Smooth muscle cell (in vitro differentiated cells): ENCODE measurements around the gene KIRREL3. TPM values are rescaled to one million over a fixed set of nuclear protein-coding genes. Genes with fewer than 3 reads are reported as not detected.

Experiments
- DNase-seq: peaks from one replicate; lab custom pipeline; 2025; ENCODE audit not compliant: unreplicated experiment; lab: John Stamatoyannopoulos, UW
- H2AFZ ChIP-seq: fragments of 200-600 bp; sonication (generic); 2 replicates; pipeline ENCODE4 v1.6.0; 2016; ENCODE audit warnings: antibody characterized with exemption, low read depth, mild to moderate bottlenecking
- H3F3A ChIP-seq: fragments of 200-600 bp; sonication (generic); 2 replicates; pipeline ENCODE4 v1.6.0; 2017; ENCODE audit warnings: antibody characterized with exemption, low read depth
- H3K27ac ChIP-seq: fragments of 200-600 bp; sonication (generic); 2 replicates; pipeline ENCODE4 v1.5.1; 2016; ENCODE audit warnings: low read depth, mild to moderate bottlenecking
- H3K27me3 ChIP-seq: fragments of 200-600 bp; sonication (generic); 2 replicates; pipeline ENCODE4 v1.6.1; 2016; ENCODE audit warnings: low read depth, mild to moderate bottlenecking
- H3K36me3 ChIP-seq: fragments of 200-600 bp; sonication (generic); 2 replicates; pipeline ENCODE4 v1.5.1; 2016; ENCODE audit warnings: low read depth
- H3K4me1 ChIP-seq: fragments of 200-600 bp; sonication (generic); 2 replicates; pipeline ENCODE4 v1.5.1; 2016; ENCODE audit warnings: low read depth
- H3K4me2 ChIP-seq: fragments of 200-600 bp; sonication (generic); 2 replicates; pipeline ENCODE4 v1.6.0; 2016; ENCODE audit warnings: mild to moderate bottlenecking
- H3K4me3 ChIP-seq: fragments of 200-600 bp; sonication (generic); 2 replicates; pipeline ENCODE4 v1.5.1; 2016; ENCODE audit warnings: mild to moderate bottlenecking
- H3K79me2 ChIP-seq: fragments of 200-600 bp; sonication (generic); 2 replicates; pipeline ENCODE4 v1.6.0; 2016; ENCODE audit warnings: low read depth, mild to moderate bottlenecking
- H3K9ac ChIP-seq: fragments of 200-600 bp; sonication (generic); 2 replicates; pipeline ENCODE4 v1.6.0; 2016; ENCODE audit warnings: low read depth
- H3K9me3 ChIP-seq: fragments of 200-600 bp; sonication (generic); replicated peaks from 2 replicates; pipeline ENCODE4 v1.5.1; 2016; ENCODE audit warnings: low read depth
- H4K20me1 ChIP-seq: fragments of 200-600 bp; sonication (generic); 2 replicates; pipeline ENCODE4 v1.6.0; 2016; ENCODE audit warnings: low read depth
- CTCF ChIP-seq: fragments of 200-600 bp; sonication (generic); IDR thresholded peaks from 2 replicates; pipeline ENCODE4 v1.5.1; 2017; ENCODE audit warnings: borderline replicate concordance, mild to moderate bottlenecking, antibody characterized with exemption; ENCODE audit not compliant: insufficient read depth, poor library complexity, severe bottlenecking
- WGBS: methylation state at CpG from one replicate; pipeline ENCODE4 v1.1.7; 2016; ENCODE audit warnings: low lambda C conversion rate; 5-methylcytosine and 5-hydroxymethylcytosine counted together
- polyA plus RNA-seq: library from polyadenylated mRNA; unstranded; fragments of >200 nt; fragmentation: Nextera tagmentation; extraction: Ambion mirVana; gene quantifications from 2 replicates; pipeline ENCODE4 v1.2.1, GENCODE V29; 2016
- total RNA-seq: library from RNA; depleted of rRNA; stranded (reverse); fragments of >200 nt; gene quantifications from 2 replicates; pipeline ENCODE4 v1.2.3, GENCODE V29; 2014

The KIRREL3 gene
- total and polyA plus RNA-seq, 2 experiments from 2014 or later = 1.2 TPM; not detected in 1

- H4K20me1 ChIP-seq = no peaks in the 10 kb centered on the region
- H3K27me3 ChIP-seq = no peaks in the 10 kb centered on the region
- H3K4me3 ChIP-seq = no peak overlapping the region
- H3K4me1 ChIP-seq = peaks cover 12% of the 10 kb centered on the region
- TF ChIP-seq CTCF = no peak
- WGBS = 88% methylated on average over 12 of the region's 15 CpGs
- peak overlapping the region; percentile 43 for H3K4me2 ChIP-seq
- no peaks in the 10 kb centered on the region for H3K9me3 ChIP-seq
- no peak overlapping the region for H3K27ac ChIP-seq
- H3K9ac ChIP-seq = no peak overlapping the region
- no peak overlapping the region for H2AFZ ChIP-seq
- no peaks in the 10 kb centered on the region for H3K79me2 ChIP-seq
- no peak for DNase-seq
- H3K36me3 ChIP-seq = no peaks in the 10 kb centered on the region
- H3F3A ChIP-seq = no peaks in the 10 kb centered on the region
These were observed 549.3 kb downstream of the KIRREL3 start for GRCh38 chr11:126451211-126451802.

- Histone ChIP-seq H3K9ac (no peak overlapping the region), H3K36me3 (no peaks in the 10 kb centered on the region), H3F3A (no peaks in the 10 kb centered on the region), H3K4me2 (no peak overlapping the region), H4K20me1 (no peaks in the 10 kb centered on the region), H2AFZ (no peak overlapping the region), H3K4me1 (peaks cover 12% of the 10 kb centered on the region), H3K79me2 (no peaks in the 10 kb centered on the region), H3K9me3 (no peaks in the 10 kb centered on the region), H3K27me3 (no peaks in the 10 kb centered on the region), H3K4me3 (no peak overlapping the region), H3K27ac (no peak overlapping the region)
- TF ChIP-seq CTCF = no peak
- 99% methylated on average over 10 of the region's 11 CpGs for WGBS
- DNase-seq = no peak
These were observed 549.8 kb downstream of the KIRREL3 start for GRCh38 chr11:126450806-126451205.

- Histone ChIP-seq H3F3A (no peaks in the 10 kb centered on the region), H4K20me1 (no peaks in the 10 kb centered on the region), H3K4me3 (no peak overlapping the region), H3K9ac (no peak overlapping the region), H3K9me3 (no peaks in the 10 kb centered on the region), H3K79me2 (no peaks in the 10 kb centered on the region), H3K27ac (no peak overlapping the region), H2AFZ (no peak overlapping the region), H3K36me3 (no peaks in the 10 kb centered on the region), H3K4me2 (no peak overlapping the region), H3K27me3 (no peaks in the 10 kb centered on the region), H3K4me1 (peaks cover 12% of the 10 kb centered on the region)
- 98% methylated on average over 7 of the region's 7 CpGs for WGBS
- no peak for DNase-seq
- TF ChIP-seq CTCF = no peak
These were observed 550.4 kb downstream of the KIRREL3 start for GRCh38 chr11:126450198-126450597.

- H3K9me3 ChIP-seq = no peaks in the 10 kb centered on the region
- 94% methylated on average over 9 of the region's 10 CpGs for WGBS
- no peak overlapping the region for H3K27ac ChIP-seq
- H3K4me3 ChIP-seq = no peak overlapping the region
- H4K20me1 ChIP-seq = no peaks in the 10 kb centered on the region
- no peaks in the 10 kb centered on the region for H3F3A ChIP-seq
- H3K36me3 ChIP-seq = no peaks in the 10 kb centered on the region
- no peak for DNase-seq
- H3K79me2 ChIP-seq = no peaks in the 10 kb centered on the region
- H3K27me3 ChIP-seq = peaks cover 4% of the 10 kb centered on the region
- H3K4me1 ChIP-seq = peaks cover 5% of the 10 kb centered on the region
- no peak overlapping the region for H2AFZ ChIP-seq
- no peak for TF ChIP-seq CTCF
- no peak overlapping the region for H3K4me2 ChIP-seq
- no peak overlapping the region for H3K9ac ChIP-seq
These were observed 554.0 kb downstream of the KIRREL3 start for GRCh38 chr11:126446581-126446980.
